B cell (primary cell): ENCODE results near the gene EDNRA.

Experiments used
- CTCF ChIP-seq: fragments of 200-600 bp; IDR thresholded peaks from one replicate; pipeline ENCODE4 v1.8.0; 2022; ENCODE audit warnings: antibody characterized with exemption, mild to moderate bottlenecking
- EZH2 ChIP-seq: IDR thresholded peaks from 2 replicates; pipeline ENCODE4 v1.6.1; 2012; ENCODE audit warnings: borderline replicate concordance, low read depth, mild to moderate bottlenecking, moderate library complexity, low read length; ENCODE audit not compliant: insufficient read depth, poor library complexity, severe bottlenecking

- TF ChIP-seq CTCF (no peak), EZH2 (no peak)
Observed at GRCh38 chr4:147447786-147448185, 33.1 kb upstream of the EDNRA start.
